Thymus (tissue), 11 donors: Measurements from ENCODE around the gene ITGA1. TPM values are rescaled to one million over a fixed set of nuclear protein-coding genes. Genes with fewer than 3 reads are reported as not detected.
"Not testable (repeated sequence)": the region's sequence is repeated elsewhere in the genome, so short reads cannot be mapped to it uniquely, and the experiment has no call there.

ENCODE experiments used
- DNase-seq, 9 donors: peaks; one replicate each; pipeline ENCODE4 v3.0.0-alpha.2; 2013; ENCODE audit warnings: low spot score in 9 of 9, low read depth in 6 of 9, missing footprints in 1 of 9
- H3K27ac ChIP-seq, 2 donors: one replicate each; pipeline ENCODE4 v1.5.1; 2013; ENCODE audit warnings: control low read depth in 1 of 2, low read depth in 1 of 2, low read length in 1 of 2, mild to moderate bottlenecking in 1 of 2, moderate library complexity in 1 of 2
- H3K27me3 ChIP-seq, 2 donors: one replicate each; pipeline ENCODE4 v1.5.1; 2013; ENCODE audit warnings: low read length in 1 of 2; ENCODE audit not compliant: control insufficient read depth in 2 of 2, insufficient read depth in 1 of 2
- H3K36me3 ChIP-seq, 2 donors: one replicate each; pipeline ENCODE4 v1.5.1; 2013; ENCODE audit warnings: low read length in 1 of 2, mild to moderate bottlenecking in 1 of 2, moderate library complexity in 1 of 2; ENCODE audit not compliant: control insufficient read depth in 2 of 2, insufficient read depth in 2 of 2
- H3K4me1 ChIP-seq, 2 donors: one replicate each; pipeline ENCODE4 v1.5.1; 2013; ENCODE audit warnings: low read length in 2 of 2; ENCODE audit not compliant: control insufficient read depth in 2 of 2, insufficient read depth in 2 of 2
- H3K4me3 ChIP-seq, 2 donors: one replicate each; pipeline ENCODE4 v1.5.1; 2013; ENCODE audit warnings: low read length in 2 of 2, control low read depth in 1 of 2, mild to moderate bottlenecking in 1 of 2
- H3K9me3 ChIP-seq, 2 donors: one replicate each; pipeline ENCODE4 v1.5.1; 2013; ENCODE audit warnings: low read length in 1 of 2, mild to moderate bottlenecking in 1 of 2; ENCODE audit not compliant: control insufficient read depth in 2 of 2, insufficient read depth in 1 of 2
- WGBS: extraction: QIAGEN DNeasy Blood & Tissue Kit; methylation state at CpG from one replicate; pipeline ENCODE4 v1.1.7; 2013; 5-methylcytosine and 5-hydroxymethylcytosine counted together
- polyA plus RNA-seq: library from polyadenylated mRNA; stranded (reverse); fragments of 200-250 nt; gene quantifications from one replicate; pipeline ENCODE4 v1.2.3, GENCODE V29; 2013
- total RNA-seq: library from RNA; stranded (reverse); fragments of 120-200 nt; gene quantifications from one replicate; pipeline ENCODE4 v1.2.4, GENCODE V29; 2013
- donor health status: healthy.

ITGA1 gene
- total and polyA plus RNA-seq, 2 donors: 4.7 to 9.5 TPM

GRCh38 chr5:52963636-52964035 is 175.9 kb downstream of the ITGA1 start:
- DNase-seq: no peak
- no peaks in the 10 kb centered on the region for H3K36me3 ChIP-seq
- no peaks in the 10 kb centered on the region for H3K9me3 ChIP-seq
- no peak overlapping the region for H3K4me3 ChIP-seq
- no peak overlapping the region for H3K27ac ChIP-seq
- no peaks in the 10 kb centered on the region for H3K27me3 ChIP-seq
- 94% methylated on average over 1 of the region's 1 CpG for WGBS
- H3K4me1 ChIP-seq: no peaks in the 10 kb centered on the region

- no peak overlapping the region for H3K4me3 ChIP-seq
- no peak for DNase-seq
- no peaks in the 10 kb centered on the region for H3K27me3 ChIP-seq
- no peaks in the 10 kb centered on the region for H3K36me3 ChIP-seq
- no peaks in the 10 kb centered on the region for H3K4me1 ChIP-seq
- no peaks in the 10 kb centered on the region for H3K9me3 ChIP-seq
- no peak overlapping the region for H3K27ac ChIP-seq
- 100% methylated on average over 1 of the region's 1 CpG for WGBS
These were observed 176.4 kb downstream of the ITGA1 start for GRCh38 chr5:52964138-52964537.

GRCh38 chr5:52976157-52976556 is 188.4 kb downstream of the ITGA1 start:
- H3K27me3 ChIP-seq, DNase-seq, H3K27ac ChIP-seq, H3K36me3 ChIP-seq, H3K9me3 ChIP-seq, H3K4me1 ChIP-seq, H3K4me3 ChIP-seq: not testable (repeated sequence)
- WGBS: 94% methylated on average over 7 of the region's 7 CpGs

GRCh38 chr5:52977264-52977897 is 189.7 kb downstream of the ITGA1 start:
- no peaks in the 10 kb centered on the region for H3K4me1 ChIP-seq
- no peaks in the 10 kb centered on the region for H3K27me3 ChIP-seq
- H3K36me3 ChIP-seq: no peaks in the 10 kb centered on the region
- peaks cover 0 to 2% of the 10 kb centered on the region in 2 donors for H3K9me3 ChIP-seq
- H3K27ac ChIP-seq: no peak overlapping the region
- no peak for DNase-seq
- no peak overlapping the region for H3K4me3 ChIP-seq
- 96% methylated on average over 7 of the region's 7 CpGs for WGBS

- Histone ChIP-seq H3K4me1 (no peaks in the 10 kb centered on the region), H3K27ac (no peak overlapping the region), H3K36me3 (no peaks in the 10 kb centered on the region), H3K9me3 (peaks cover 0 to under 1% of the 10 kb centered on the region in 2 donors), H3K4me3 (no peak overlapping the region), H3K27me3 (peaks cover 0 to 9% of the 10 kb centered on the region in 2 donors)
- WGBS: 61% methylated on average over 4 of the region's 4 CpGs
- no peak for DNase-seq
These were observed 193.8 kb downstream of the ITGA1 start for GRCh38 chr5:52981507-52981906.

GRCh38 chr5:52983731-52984636 is 196.3 kb downstream of the ITGA1 start:
- DNase-seq: no peak
- 90% methylated on average over 3 of the region's 3 CpGs for WGBS
- Histone ChIP-seq H3K9me3 (no peaks in the 10 kb centered on the region), H3K27ac (no peak overlapping the region), H3K4me3 (no peak overlapping the region), H3K27me3 (peaks cover 0 to 31% of the 10 kb centered on the region in 2 donors), H3K36me3 (no peaks in the 10 kb centered on the region), H3K4me1 (peaks cover 0 to 3% of the 10 kb centered on the region in 2 donors)

- no peak overlapping the region for H3K27ac ChIP-seq
- H3K36me3 ChIP-seq: no peaks in the 10 kb centered on the region
- peaks cover 0 to 3% of the 10 kb centered on the region in 2 donors for H3K9me3 ChIP-seq
- peaks cover 5 to 10% of the 10 kb centered on the region in 2 donors for H3K4me1 ChIP-seq
- H3K27me3 ChIP-seq: peaks cover 0 to 45% of the 10 kb centered on the region in 2 donors
- no peak overlapping the region for H3K4me3 ChIP-seq
- WGBS: 94% methylated on average over 3 of the region's 3 CpGs
- DNase-seq: no peak
These were observed 197.6 kb downstream of the ITGA1 start for GRCh38 chr5:52985306-52985705.

- Histone ChIP-seq H3K36me3 (no peaks in the 10 kb centered on the region), H3K27me3 (peaks cover 0 to 60% of the 10 kb centered on the region in 2 donors), H3K4me1 (peaks cover 5 to 10% of the 10 kb centered on the region in 2 donors), H3K9me3 (peaks cover 0 to 3% of the 10 kb centered on the region in 2 donors), H3K4me3 (no peak overlapping the region), H3K27ac (no peak overlapping the region)
- WGBS: 64% methylated on average over 4 of the region's 4 CpGs
- no peak for DNase-seq
These were observed 200.1 kb downstream of the ITGA1 start for GRCh38 chr5:52987711-52988331.
